ENCODE measurements around the gene BICRA. TPM values are rescaled to one million over a fixed set of nuclear protein-coding genes. Genes with fewer than 3 reads are reported as not detected.
A peak's percentile ranks its signal among the peaks of the same experiment; 100 is the strongest.
"Not testable (repeated sequence)": the region's sequence is repeated elsewhere in the genome, so short reads cannot be mapped to it uniquely, and the experiment has no call there.

Gene BICRA
- polyA plus RNA-seq (2012; ENCODE audit: insufficient read depth, insufficient read length): 8.0 TPM

GRCh38 chr19:47608969-47609905, at the start of gene BICRA:
TSS of gene BICRA (plus strand) at chr19:47609134. CDS start at chr19:47673575, 64,441 bp downstream.
- H3K4me3 ChIP-seq (ENCODE audit: low read length): peak within 1 kb of the TSS; percentile 75
- peak; percentile 60 for DNase-seq (ENCODE audit: low read depth, low spot score)

- H3K4me3 ChIP-seq (ENCODE audit: low read length): no peak overlapping the region
- no peak for DNase-seq (ENCODE audit: low read depth, low spot score)
Observed at GRCh38 chr19:47560999-47561398, 47.9 kb upstream of the BICRA start.

GRCh38 chr19:47561440-47562057, 47.4 kb upstream of the BICRA start:
- no peak for DNase-seq (ENCODE audit: low read depth, low spot score)
- no peak overlapping the region for H3K4me3 ChIP-seq (ENCODE audit: low read length)

GRCh38 chr19:47564081-47564480, 44.9 kb upstream of the BICRA start:
- DNase-seq (ENCODE audit: low read depth, low spot score): no peak
- no peak overlapping the region for H3K4me3 ChIP-seq (ENCODE audit: low read length)

- no peak overlapping the region for H3K4me3 ChIP-seq (ENCODE audit: low read length)
- DNase-seq (ENCODE audit: low read depth, low spot score): no peak
Observed at GRCh38 chr19:47569331-47569730, 39.6 kb upstream of the BICRA start.

GRCh38 chr19:47572635-47573034, 36.3 kb upstream of the BICRA start:
- no peak overlapping the region for H3K4me3 ChIP-seq (ENCODE audit: low read length)
- no peak for DNase-seq (ENCODE audit: low read depth, low spot score)

GRCh38 chr19:47573071-47574026, 35.6 kb upstream of the BICRA start, which contains the start of gene ZNF541:
TSS of gene ZNF541 (minus strand) at chr19:47573148. CDS start at chr19:47555856, 17,292 bp downstream.
- no peak within 1 kb of the TSS for H3K4me3 ChIP-seq (ENCODE audit: low read length)
- no peak for DNase-seq (ENCODE audit: low read depth, low spot score)

- no peak overlapping the region for H3K4me3 ChIP-seq (ENCODE audit: low read length)
- DNase-seq (ENCODE audit: low read depth, low spot score): no peak
Observed at GRCh38 chr19:47580397-47580796, 28.5 kb upstream of the BICRA start.

- DNase-seq (ENCODE audit: low read depth, low spot score): no peak
- H3K4me3 ChIP-seq (ENCODE audit: low read length): no peak overlapping the region
Observed at GRCh38 chr19:47581605-47582319, 27.2 kb upstream of the BICRA start.

GRCh38 chr19:47582320-47582909, 26.5 kb upstream of the BICRA start:
- H3K4me3 ChIP-seq (ENCODE audit: low read length): no peak overlapping the region
- DNase-seq (ENCODE audit: low read depth, low spot score): peak; percentile 27

- not testable (repeated sequence) for H3K4me3 ChIP-seq (ENCODE audit: low read length); DNase-seq (ENCODE audit: low read depth, low spot score)
Observed at GRCh38 chr19:47583161-47583560, 25.8 kb upstream of the BICRA start.

GRCh38 chr19:47587295-47587694, 21.6 kb upstream of the BICRA start:
- DNase-seq (ENCODE audit: low read depth, low spot score): no peak
- no peak overlapping the region for H3K4me3 ChIP-seq (ENCODE audit: low read length)

- H3K4me3 ChIP-seq (ENCODE audit: low read length): no peak overlapping the region
- DNase-seq (ENCODE audit: low read depth, low spot score): no peak
Observed at GRCh38 chr19:47589824-47590223, 19.1 kb upstream of the BICRA start.

GRCh38 chr19:47593860-47594259, 15.1 kb upstream of the BICRA start:
- DNase-seq (ENCODE audit: low read depth, low spot score): no peak
- H3K4me3 ChIP-seq (ENCODE audit: low read length): no peak overlapping the region

GRCh38 chr19:47595944-47596343, 13.0 kb upstream of the BICRA start:
- DNase-seq (ENCODE audit: low read depth, low spot score): no peak
- no peak overlapping the region for H3K4me3 ChIP-seq (ENCODE audit: low read length)

- H3K4me3 ChIP-seq (ENCODE audit: low read length): no peak overlapping the region
Observed at GRCh38 chr19:47598407-47599349, 10.3 kb upstream of the BICRA start.

GRCh38 chr19:47599671-47600245, 9.2 kb upstream of the BICRA start:
- H3K4me3 ChIP-seq (ENCODE audit: low read length): peak overlapping the region; percentile 62
- not testable (repeated sequence) for DNase-seq (ENCODE audit: low read depth, low spot score)

More at GRCh38 chr19:47598407-47599349, 10.3 kb upstream of the BICRA start:
- no peak for DNase-seq (ENCODE audit: low read depth, low spot score)
